ENCODE results near the gene IL12RB1. TPM values are rescaled to one million over a fixed set of nuclear protein-coding genes. Genes with fewer than 3 reads are reported as not detected.
"Not testable (repeated sequence)": the region's sequence is repeated elsewhere in the genome, so short reads cannot be mapped to it uniquely, and the experiment has no call there.

Gene IL12RB1
- total and polyA plus RNA-seq, 10 donors = 9.9 to 31.6 (median 24.2) TPM

GRCh38 chr19:18089726-18090125, 3.0 kb upstream of the IL12RB1 start:
- TF ChIP-seq POLR2A (IDR thresholded peaks at IDR 0.05) (no peak), POLR2AphosphoS5 (IDR thresholded peaks at IDR 0.05) (peak in 1 of 3 donors; percentile 8)
- no peaks in the 10 kb centered on the region for H3K36me3 ChIP-seq
- peak overlapping the region in 1 of 8 donors; percentile 57 for H3K4me3 ChIP-seq
- peak; percentile 86 for DNase-seq
- WGBS, 5 donors = 74 to 86% (median 77%) methylated on average over 5 of the region's 5 CpGs
- H3K27me3 ChIP-seq (replicated peaks in 1 of 7) = no peaks in the 10 kb centered on the region
- H3K27ac ChIP-seq = peak overlapping the region; percentile 72 to 97 (median 94)
- intact Hi-C loops (cut with DNase I; ENCODE audit: low total_unique reads) = no loop called here
- peaks cover 27 to 87% (median 74%) of the 10 kb centered on the region in 6 donors for H3K4me1 ChIP-seq
- no peaks in the 10 kb centered on the region for H3K9me3 ChIP-seq

GRCh38 chr19:18089096-18089541, 2.4 kb upstream of the IL12RB1 start:
- WGBS, 5 donors = 19 to 39% (median 27%) methylated on average over 11 of the region's 11 CpGs
- DNase-seq = peak; percentile 89
- H3K27me3 ChIP-seq (replicated peaks in 1 of 7); H3K36me3 ChIP-seq; intact Hi-C loops (cut with DNase I; ENCODE audit: low total_unique reads); H3K9me3 ChIP-seq: not testable (repeated sequence)
- Histone ChIP-seq H3K4me1 (peaks cover 27 to 92% (median 74%) of the 10 kb centered on the region in 6 donors), H3K27ac (peak overlapping the region; percentile 72 to 97 (median 94)), H3K4me3 (peak overlapping the region in 1 of 8 donors; percentile 57)
- TF ChIP-seq POLR2AphosphoS5 (IDR thresholded peaks at IDR 0.05) = peak; percentile 9 to 77 (median 49)

GRCh38 chr19:18085702-18086457, 854 bp downstream of the IL12RB1 start:
- Histone ChIP-seq H3K27me3 (replicated peaks in 1 of 7) (no peaks in the 10 kb centered on the region), H3K27ac (peak overlapping the region in 5 of 8 donors; percentile 86 to 97 (median 95)), H3K4me3 (peak overlapping the region in 5 of 8 donors; percentile 43 to 67 (median 52)), H3K9me3 (no peaks in the 10 kb centered on the region), H3K4me1 (peaks cover 26 to 67% (median 54%) of the 10 kb centered on the region in 6 donors), H3K36me3 (peaks cover 0 to 24% (median 0%) of the 10 kb centered on the region in 6 donors)
- DNase-seq = no peak
- TF ChIP-seq POLR2A (IDR thresholded peaks at IDR 0.05) (no peak), POLR2AphosphoS5 (IDR thresholded peaks at IDR 0.05) (no peak)
- TF ChIP-seq, protein P1, sequence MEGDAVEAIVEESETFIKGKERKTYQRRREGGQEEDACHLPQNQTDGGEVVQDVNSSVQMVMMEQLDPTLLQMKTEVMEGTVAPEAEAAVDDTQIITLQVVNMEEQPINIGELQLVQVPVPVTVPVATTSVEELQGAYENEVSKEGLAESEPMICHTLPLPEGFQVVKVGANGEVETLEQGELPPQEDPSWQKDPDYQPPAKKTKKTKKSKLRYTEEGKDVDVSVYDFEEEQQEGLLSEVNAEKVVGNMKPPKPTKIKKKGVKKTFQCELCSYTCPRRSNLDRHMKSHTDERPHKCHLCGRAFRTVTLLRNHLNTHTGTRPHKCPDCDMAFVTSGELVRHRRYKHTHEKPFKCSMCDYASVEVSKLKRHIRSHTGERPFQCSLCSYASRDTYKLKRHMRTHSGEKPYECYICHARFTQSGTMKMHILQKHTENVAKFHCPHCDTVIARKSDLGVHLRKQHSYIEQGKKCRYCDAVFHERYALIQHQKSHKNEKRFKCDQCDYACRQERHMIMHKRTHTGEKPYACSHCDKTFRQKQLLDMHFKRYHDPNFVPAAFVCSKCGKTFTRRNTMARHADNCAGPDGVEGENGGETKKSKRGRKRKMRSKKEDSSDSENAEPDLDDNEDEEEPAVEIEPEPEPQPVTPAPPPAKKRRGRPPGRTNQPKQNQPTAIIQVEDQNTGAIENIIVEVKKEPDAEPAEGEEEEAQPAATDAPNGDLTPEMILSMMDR (IDR thresholded peaks at IDR 0.05 in 8 of 11, conservative IDR thresholded peaks at IDR 0.05 in 3 of 11) = no peak
- 72 to 81% (median 74%) methylated on average over 8 of the region's 8 CpGs for WGBS, 5 donors
- intact Hi-C loops (cut with DNase I; ENCODE audit: low total_unique reads) = no loop called here

DNA sequence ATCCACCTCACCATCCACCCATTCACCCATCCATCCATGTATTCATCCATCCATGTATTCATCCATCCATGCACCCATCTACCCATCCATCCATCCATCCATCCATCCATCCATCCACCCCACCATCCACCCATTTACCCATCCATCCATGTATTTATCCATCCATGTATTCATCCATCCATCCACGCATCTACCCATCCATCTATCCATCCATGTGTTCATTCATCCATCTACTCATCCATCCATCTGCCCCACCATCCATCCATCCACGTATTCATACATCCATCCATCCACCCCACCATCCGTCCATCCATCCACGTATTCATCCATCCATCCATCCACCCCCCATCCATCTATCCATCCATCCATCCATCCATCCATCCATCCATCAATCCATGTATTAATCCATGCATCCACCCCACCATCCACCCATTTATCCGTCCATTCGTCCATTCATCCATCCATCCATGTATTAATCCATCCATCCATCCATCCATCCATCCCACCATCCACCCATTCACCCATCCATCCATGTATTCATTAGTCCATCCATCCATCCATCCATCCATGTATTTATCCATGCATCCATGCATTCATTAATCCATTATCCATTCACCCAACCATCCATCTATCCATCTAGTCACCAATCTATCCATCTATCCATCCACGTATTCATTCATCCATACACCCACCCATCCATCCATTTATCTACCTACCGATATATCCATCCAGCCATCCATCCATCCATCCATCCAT, 2.6 kb downstream of the IL12RB1 start:
- Histone ChIP-seq H3K27ac (no peak overlapping the region), H3K27me3 (replicated peaks in 1 of 7) (no peaks in the 10 kb centered on the region), H3K9me3 (no peaks in the 10 kb centered on the region), H3K4me1 (peaks cover 11 to 49% (median 36%) of the 10 kb centered on the region in 6 donors), H3K4me3 (no peak overlapping the region), H3K36me3 (peaks cover 0 to 42% (median 3%) of the 10 kb centered on the region in 6 donors)
- TF ChIP-seq, protein P1 (IDR thresholded peaks at IDR 0.05 in 8 of 11, conservative IDR thresholded peaks at IDR 0.05 in 3 of 11) = no peak
- TF ChIP-seq POLR2A (IDR thresholded peaks at IDR 0.05) (no peak), POLR2AphosphoS5 (IDR thresholded peaks at IDR 0.05) (no peak)
- intact Hi-C loops (cut with DNase I; ENCODE audit: low total_unique reads) = no loop called here
- 84 to 95% (median 89%) methylated on average over 8 of the region's 8 CpGs for WGBS, 5 donors
- no peak for DNase-seq
